SU-DHL-6 (cell line): Measurements from ENCODE around the gene ITIH5.

Source experiments
- EZH2phosphoT487 ChIP-seq: fragments of 200-600 bp; sonication (generic), shearing (Covaris generic); conservative IDR thresholded peaks from 2 replicates; pipeline ENCODE4 v1.6.1; 2018; ENCODE audit warnings: mild to moderate bottlenecking, antibody characterized with exemption, low read length, moderate library complexity, mixed read lengths
- TF ChIP-seq, protein P1 (sequence below): fragments of 200-600 bp; sonication (generic); IDR thresholded peaks from one replicate; pipeline ENCODE4 v1.5.1; 2017; ENCODE audit warnings: antibody characterized with exemption, mild to moderate bottlenecking, low read length, moderate library complexity; ENCODE audit not compliant: insufficient read depth, poor library complexity, severe bottlenecking

- TF ChIP-seq, protein P1, sequence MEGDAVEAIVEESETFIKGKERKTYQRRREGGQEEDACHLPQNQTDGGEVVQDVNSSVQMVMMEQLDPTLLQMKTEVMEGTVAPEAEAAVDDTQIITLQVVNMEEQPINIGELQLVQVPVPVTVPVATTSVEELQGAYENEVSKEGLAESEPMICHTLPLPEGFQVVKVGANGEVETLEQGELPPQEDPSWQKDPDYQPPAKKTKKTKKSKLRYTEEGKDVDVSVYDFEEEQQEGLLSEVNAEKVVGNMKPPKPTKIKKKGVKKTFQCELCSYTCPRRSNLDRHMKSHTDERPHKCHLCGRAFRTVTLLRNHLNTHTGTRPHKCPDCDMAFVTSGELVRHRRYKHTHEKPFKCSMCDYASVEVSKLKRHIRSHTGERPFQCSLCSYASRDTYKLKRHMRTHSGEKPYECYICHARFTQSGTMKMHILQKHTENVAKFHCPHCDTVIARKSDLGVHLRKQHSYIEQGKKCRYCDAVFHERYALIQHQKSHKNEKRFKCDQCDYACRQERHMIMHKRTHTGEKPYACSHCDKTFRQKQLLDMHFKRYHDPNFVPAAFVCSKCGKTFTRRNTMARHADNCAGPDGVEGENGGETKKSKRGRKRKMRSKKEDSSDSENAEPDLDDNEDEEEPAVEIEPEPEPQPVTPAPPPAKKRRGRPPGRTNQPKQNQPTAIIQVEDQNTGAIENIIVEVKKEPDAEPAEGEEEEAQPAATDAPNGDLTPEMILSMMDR, result no peak
- TF ChIP-seq EZH2phosphoT487, result no peak
Measured at GRCh38 chr10:7610026-7610425, 56.7 kb downstream of the ITIH5 start.
